NOMO-1 treated with dmso at 0.1 percent for 144 hours (cell line): Measurements from ENCODE around the gene KCND3.

Source experiments
- DNase-seq: peaks from one replicate; lab custom pipeline; 2025; ENCODE audit not compliant: unreplicated experiment; lab: John Stamatoyannopoulos, UW

Gene KCND3

GRCh38 chr1:111989531-111990025 is at the start of gene KCND3:
Gene KCND3 (minus strand): TSS chr1:111989668.
- DNase-seq, result no peak

- no peak for DNase-seq
These were observed 44.8 kb upstream of the KCND3 start for GRCh38 chr1:112034277-112034676.

GRCh38 chr1:112033439-112034120 is 44.1 kb upstream of the KCND3 start:
- no peak for DNase-seq

GRCh38 chr1:112030157-112030556 is 40.7 kb upstream of the KCND3 start:
- no peak for DNase-seq

- DNase-seq, result no peak
These were observed 38.2 kb upstream of the KCND3 start for GRCh38 chr1:112027696-112028095.

- DNase-seq, result no peak
These were observed 37.0 kb upstream of the KCND3 start for GRCh38 chr1:112026501-112026900.

GRCh38 chr1:112026016-112026415 is 36.5 kb upstream of the KCND3 start:
- no peak for DNase-seq

- DNase-seq, result no peak
These were observed 31.8 kb upstream of the KCND3 start for GRCh38 chr1:112021263-112021662.

GRCh38 chr1:112017183-112017582 is 27.7 kb upstream of the KCND3 start:
- DNase-seq, result no peak

GRCh38 chr1:112012823-112013222 is 23.4 kb upstream of the KCND3 start:
- DNase-seq, result no peak

- no peak for DNase-seq
These were observed 21.7 kb upstream of the KCND3 start for GRCh38 chr1:112011202-112011601.

- no peak for DNase-seq
These were observed 17.7 kb upstream of the KCND3 start for GRCh38 chr1:112007169-112007568.

- DNase-seq, result no peak
These were observed 17.1 kb upstream of the KCND3 start for GRCh38 chr1:112006416-112007025.

GRCh38 chr1:112004076-112004475 is 14.6 kb upstream of the KCND3 start:
- DNase-seq, result no peak

GRCh38 chr1:112002514-112002913 is 13.0 kb upstream of the KCND3 start:
- no peak for DNase-seq

- DNase-seq, result no peak
These were observed 12.0 kb upstream of the KCND3 start for GRCh38 chr1:112001436-112001835.

GRCh38 chr1:112000048-112000447 is 10.6 kb upstream of the KCND3 start:
- DNase-seq, result no peak

GRCh38 chr1:111998332-111998731 is 8.9 kb upstream of the KCND3 start:
- DNase-seq, result no peak

GRCh38 chr1:111992476-111992875 is 3.0 kb upstream of the KCND3 start:
- DNase-seq, result no peak

- no peak for DNase-seq
These were observed 1.6 kb upstream of the KCND3 start for GRCh38 chr1:111990878-111991718.

- DNase-seq, result no peak
These were observed 784 bp upstream of the KCND3 start for GRCh38 chr1:111990026-111990877.
